ENCODE results near the gene TEAD3.

TEAD3 gene

DNA sequence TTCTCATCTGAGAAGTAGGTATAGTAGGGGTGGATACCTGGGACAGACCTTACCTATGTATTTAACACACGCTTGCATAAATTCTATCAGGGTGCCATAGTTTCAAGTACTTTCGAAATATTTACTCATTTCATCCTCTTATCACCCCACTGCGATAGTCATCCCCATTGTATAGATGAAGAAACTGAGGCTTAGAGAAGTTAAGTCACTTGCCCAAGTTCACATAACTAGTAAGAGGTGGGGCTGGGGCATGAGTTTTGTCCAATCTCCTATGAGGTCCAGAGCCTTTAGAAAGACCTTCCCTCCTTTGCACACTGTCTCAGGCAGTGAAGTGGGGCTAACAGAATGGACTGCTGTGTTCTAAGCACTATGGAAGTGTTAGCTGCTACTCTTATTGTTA lies 9.7 kb upstream of the TEAD3 start:
- Histone ChIP-seq H3K27me3 (ENCODE audit: low read depth) (no peaks in the 10 kb centered on the region), H3K9me3 (no peaks in the 10 kb centered on the region), H3K4me1 (no peaks in the 10 kb centered on the region; the same call in 1 of the 2 replicates), H3K36me3 (replicated peaks) (no peaks in the 10 kb centered on the region), H3K4me3 (no peak overlapping the region)
- DNase-seq (ENCODE audit: low spot score in 2 of 2), result no peak
- in situ Hi-C loops (cut with MboI; ENCODE audit: low sequenced_read_pairs), result no loop called here

DNA sequence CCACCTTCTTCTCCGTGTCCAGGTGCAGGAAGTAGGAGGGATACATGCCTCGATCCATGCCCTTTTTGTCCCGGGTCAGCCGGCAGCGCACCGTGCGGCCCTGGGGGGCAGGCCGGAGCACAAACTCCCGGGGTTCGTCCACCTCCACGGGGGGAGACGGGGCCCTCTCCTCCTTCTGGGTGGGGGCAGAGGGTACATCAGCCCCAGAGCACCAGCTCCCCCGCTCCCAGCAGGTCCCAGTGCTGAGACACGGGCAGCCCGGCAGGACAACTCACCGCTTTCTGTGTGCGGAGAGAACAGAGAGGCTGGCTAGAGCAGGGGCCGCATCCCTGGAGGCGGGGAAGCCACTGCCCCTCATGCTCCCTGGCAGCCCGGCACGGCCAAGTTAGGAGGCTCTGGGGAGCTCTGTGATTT lies 9.1 kb upstream of the TEAD3 start:
- no peaks in the 10 kb centered on the region for H3K9me3 ChIP-seq
- no peak overlapping the region for H3K4me3 ChIP-seq
- no peaks in the 10 kb centered on the region for H3K36me3 ChIP-seq (replicated peaks)
- in situ Hi-C loops (cut with MboI; ENCODE audit: low sequenced_read_pairs), result no loop called here
- no peak for DNase-seq (ENCODE audit: low spot score in 2 of 2)
- H3K27me3 ChIP-seq (ENCODE audit: low read depth), result no peaks in the 10 kb centered on the region
- H3K4me1 ChIP-seq, result no peaks in the 10 kb centered on the region; the same call in 1 of the 2 replicates

DNA sequence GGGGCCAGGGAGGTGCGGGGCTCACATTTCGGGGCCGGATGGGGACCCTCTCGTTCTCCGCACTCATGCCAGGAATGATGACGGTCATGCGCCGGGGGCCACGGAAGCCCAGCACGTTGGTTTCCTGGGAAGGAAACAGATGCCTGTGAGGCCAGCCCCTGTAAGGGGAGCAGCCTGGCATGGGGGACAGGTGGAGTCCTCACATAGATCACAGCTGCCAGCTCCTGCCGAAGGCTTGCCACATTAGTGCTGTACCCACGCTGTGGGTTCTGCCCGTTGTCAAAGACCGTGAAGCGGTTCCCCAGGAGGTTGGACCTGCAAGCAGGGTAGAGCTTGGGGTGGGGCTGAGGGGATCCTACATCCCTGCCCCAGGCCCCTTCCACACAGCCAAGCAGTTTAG lies 6.7 kb upstream of the TEAD3 start:
- in situ Hi-C loops (cut with MboI; ENCODE audit: low sequenced_read_pairs), result no loop called here
- DNase-seq (ENCODE audit: low spot score in 2 of 2), result no peak
- Histone ChIP-seq H3K9me3 (no peaks in the 10 kb centered on the region), H3K36me3 (replicated peaks) (no peaks in the 10 kb centered on the region), H3K4me3 (no peak overlapping the region), H3K27me3 (ENCODE audit: low read depth) (no peaks in the 10 kb centered on the region), H3K4me1 (no peaks in the 10 kb centered on the region; the same call in 1 of the 2 replicates)

DNA sequence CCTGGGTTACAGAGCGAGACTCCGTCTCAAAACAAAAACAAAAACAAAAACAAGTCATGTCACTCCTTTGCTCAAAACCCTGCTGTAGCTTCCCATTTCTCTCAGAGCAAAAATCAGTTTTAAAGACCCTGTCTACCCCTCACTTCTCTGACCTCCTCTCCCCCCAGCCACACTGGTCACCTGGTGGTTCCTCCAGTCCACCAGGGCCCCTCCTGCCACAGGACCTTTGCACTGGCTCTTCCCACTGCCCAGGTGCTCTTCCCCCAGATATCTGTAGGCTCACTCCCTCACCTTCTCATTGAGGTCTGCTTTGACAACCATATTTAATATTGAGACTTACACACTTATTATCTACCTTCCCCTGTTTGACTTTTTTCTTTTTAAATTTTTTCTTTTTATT lies 4.9 kb upstream of the TEAD3 start:
- no peak overlapping the region for H3K4me3 ChIP-seq
- in situ Hi-C loops (cut with MboI; ENCODE audit: low sequenced_read_pairs), result no loop called here
- H3K4me1 ChIP-seq, result peaks cover 4% of the 10 kb centered on the region

DNA sequence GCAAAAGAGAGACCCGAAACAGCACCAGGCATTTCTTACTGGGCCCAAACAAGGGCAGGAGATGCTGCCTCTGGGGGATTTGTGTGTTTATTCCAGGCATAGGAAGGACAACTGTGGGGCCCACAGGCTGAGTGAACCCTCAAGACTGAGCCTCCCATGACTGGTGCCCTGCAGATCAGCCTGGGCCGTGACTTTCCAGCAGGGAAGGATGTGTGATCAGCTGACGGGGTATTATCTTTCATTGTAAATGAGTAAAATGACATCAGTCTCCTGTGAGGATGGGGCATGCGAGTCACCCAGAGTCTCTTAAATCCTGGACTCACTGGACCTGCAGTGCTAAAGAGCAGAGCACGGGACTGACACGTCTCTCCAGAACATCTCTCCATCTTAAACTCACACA lies 3.9 kb upstream of the TEAD3 start:
- no peak overlapping the region for H3K4me3 ChIP-seq
- H3K9me3 ChIP-seq, result no peaks in the 10 kb centered on the region
- no peaks in the 10 kb centered on the region for H3K36me3 ChIP-seq (replicated peaks)
- in situ Hi-C loops (cut with MboI; ENCODE audit: low sequenced_read_pairs), result no loop called here
- H3K27me3 ChIP-seq (ENCODE audit: low read depth), result no peaks in the 10 kb centered on the region
- no peak for DNase-seq (ENCODE audit: low spot score in 2 of 2)
- H3K4me1 ChIP-seq, result peaks cover 4% of the 10 kb centered on the region

More for the DNA sequence above, 4.9 kb upstream of the TEAD3 start:
- no peaks in the 10 kb centered on the region for H3K27me3 ChIP-seq (ENCODE audit: low read depth)
- H3K36me3 ChIP-seq (replicated peaks), result no peaks in the 10 kb centered on the region
- no peaks in the 10 kb centered on the region for H3K9me3 ChIP-seq
- no peak for DNase-seq (ENCODE audit: low spot score in 2 of 2)

DNA sequence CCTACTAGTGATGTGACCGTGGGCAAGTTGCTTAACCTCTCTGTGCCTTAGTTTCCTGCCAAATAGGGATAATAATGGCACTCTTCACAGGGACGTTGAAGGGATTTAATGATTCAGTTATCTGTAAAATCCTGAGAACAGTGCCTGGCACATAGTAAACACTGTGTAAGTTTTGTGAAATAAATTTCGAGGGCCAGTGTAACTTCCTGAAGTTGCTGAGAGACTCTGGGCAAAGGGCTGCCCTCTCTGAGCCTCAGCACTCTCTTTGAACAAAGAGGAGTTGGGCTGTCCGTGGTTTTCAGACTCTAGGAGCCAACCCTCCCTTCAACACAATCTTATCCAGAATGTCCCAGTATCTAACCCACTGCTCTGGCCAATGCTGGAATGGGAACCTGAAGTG lies 2.5 kb upstream of the TEAD3 start:
- Histone ChIP-seq H3K9me3 (no peaks in the 10 kb centered on the region), H3K27me3 (ENCODE audit: low read depth) (no peaks in the 10 kb centered on the region), H3K4me3 (no peak overlapping the region), H3K36me3 (replicated peaks) (no peaks in the 10 kb centered on the region), H3K4me1 (peaks cover 4% of the 10 kb centered on the region)
- in situ Hi-C loops (cut with MboI; ENCODE audit: low sequenced_read_pairs), result no loop called here
- no peak for DNase-seq (ENCODE audit: low spot score in 2 of 2)

DNA sequence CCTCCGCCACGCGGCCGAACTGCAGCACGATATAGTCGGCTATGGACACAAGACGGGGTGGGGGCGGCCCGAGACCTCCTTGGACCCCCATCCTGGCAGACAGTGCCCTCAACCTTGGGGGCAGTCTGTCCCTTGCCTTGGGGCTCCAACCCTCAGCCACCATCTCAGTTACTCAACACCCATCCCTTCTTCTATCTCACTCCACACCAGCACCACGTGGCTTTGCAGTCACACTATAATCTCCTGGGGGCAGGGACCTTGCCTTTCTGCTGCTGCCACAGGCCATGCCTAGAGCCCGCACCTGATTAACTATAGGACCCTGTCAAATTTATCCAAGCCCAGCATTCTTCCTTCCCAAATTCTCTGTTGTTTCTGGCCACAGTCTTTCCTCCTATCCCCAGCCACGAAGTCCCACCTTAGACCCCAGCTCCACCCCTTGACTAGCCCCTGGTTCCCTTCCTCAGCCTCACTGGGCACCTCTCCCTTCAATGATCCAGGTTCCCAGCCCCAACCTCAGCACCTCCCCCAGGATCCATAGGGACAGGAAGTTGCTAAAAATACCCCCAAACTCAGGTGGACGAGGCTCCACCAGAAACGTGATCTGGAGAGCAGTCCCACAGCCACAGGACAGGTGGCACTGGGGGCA lies 1.7 kb upstream of the TEAD3 start:
- Histone ChIP-seq H3K4me3 (no peak overlapping the region), H3K4me1 (peaks cover 4% of the 10 kb centered on the region), H3K27me3 (ENCODE audit: low read depth) (no peaks in the 10 kb centered on the region), H3K36me3 (replicated peaks) (no peaks in the 10 kb centered on the region), H3K9me3 (no peaks in the 10 kb centered on the region)
- in situ Hi-C loops (cut with MboI; ENCODE audit: low sequenced_read_pairs), result no loop called here
- no peak for DNase-seq (ENCODE audit: low spot score in 2 of 2)

DNA sequence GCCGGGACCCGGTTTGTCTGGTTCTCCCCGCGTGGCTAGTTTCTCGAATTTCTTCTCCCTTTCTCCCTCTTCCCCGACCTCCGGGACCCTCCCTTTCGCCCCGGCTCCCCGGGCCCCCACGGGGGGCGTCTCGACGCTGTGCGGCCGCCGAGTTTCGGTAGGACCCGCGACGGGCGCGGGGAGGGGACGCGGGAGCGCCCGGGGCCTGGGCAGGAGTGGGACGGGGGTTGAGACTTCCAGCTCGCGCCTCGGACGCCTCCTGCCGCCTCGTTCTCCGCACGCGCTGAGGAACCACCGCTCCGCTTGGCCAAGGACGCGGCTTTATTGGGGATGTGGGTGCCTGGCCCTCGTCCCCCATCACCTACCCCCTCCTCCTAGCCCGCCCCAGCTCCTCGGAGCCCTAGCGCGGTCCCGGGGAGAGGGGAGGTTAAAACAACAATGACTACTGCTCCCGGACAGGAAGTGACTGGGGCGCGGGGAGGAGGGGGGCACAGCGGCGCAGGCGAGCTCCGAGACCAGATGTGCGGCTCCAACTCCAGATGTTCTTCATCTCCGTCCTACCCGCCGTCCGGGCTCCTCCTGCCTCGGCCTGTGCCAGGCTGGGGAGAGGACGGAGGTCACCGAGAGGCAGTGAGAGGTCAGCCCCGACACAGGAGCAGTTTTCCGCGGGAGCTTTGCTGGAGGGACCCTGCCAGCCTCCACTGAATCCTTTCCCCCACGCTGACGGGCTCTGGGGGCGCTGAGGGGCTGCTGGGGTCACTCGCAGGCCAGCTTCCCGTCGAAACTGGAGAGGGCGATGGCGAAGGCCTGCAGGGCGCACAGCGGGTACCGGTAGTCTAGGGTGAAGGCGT lies 917 bp upstream of the TEAD3 start:
- peak in 1 of 2 experiments; percentile 59 for DNase-seq (ENCODE audit: low spot score in 2 of 2)
- Histone ChIP-seq H3K4me1 (peaks cover 4% of the 10 kb centered on the region), H3K4me3 (peak overlapping the region; percentile 43), H3K27me3 (ENCODE audit: low read depth) (no peaks in the 10 kb centered on the region), H3K36me3 (replicated peaks) (no peaks in the 10 kb centered on the region), H3K9me3 (no peaks in the 10 kb centered on the region)
- in situ Hi-C loops (cut with MboI; ENCODE audit: low sequenced_read_pairs), result no loop called here

DNA sequence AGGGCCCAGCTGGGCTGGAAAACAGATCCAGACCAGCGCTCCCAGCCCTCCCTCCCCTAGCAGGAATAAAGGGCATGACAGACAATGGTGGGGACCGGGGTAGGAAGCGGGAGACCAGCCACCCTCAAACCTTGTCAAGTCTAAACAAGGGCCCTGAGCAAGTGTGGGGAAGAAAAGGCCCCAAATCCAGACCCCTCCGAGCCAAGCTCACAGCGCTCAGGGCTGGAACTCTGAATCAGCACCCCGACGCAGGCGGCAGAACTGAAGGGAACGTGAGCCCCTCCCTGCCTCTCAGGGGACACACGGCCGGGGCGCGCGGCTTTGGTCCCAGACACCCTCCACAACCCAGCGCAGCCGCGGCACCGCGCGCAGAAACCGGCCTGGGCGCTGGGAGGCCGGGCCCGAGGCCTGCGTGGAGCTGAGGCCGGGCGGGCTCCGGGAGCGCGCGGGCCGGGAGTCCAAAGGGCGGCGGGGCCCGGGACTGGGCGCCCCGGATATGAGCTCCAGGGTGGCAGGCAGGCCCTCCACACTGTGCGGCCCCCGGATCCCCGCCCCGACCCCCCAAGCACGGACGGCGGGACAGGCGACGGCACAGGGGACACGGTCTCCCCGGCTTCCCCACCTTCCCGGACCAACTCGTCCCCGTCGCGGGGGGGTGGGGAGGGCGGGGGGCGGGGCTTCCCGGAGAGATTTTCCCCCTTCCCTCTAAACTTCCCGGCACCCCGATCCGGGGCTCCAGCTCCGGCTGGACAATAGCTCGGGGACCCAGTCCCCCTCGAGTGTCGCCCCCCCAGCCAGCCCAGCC lies 641 bp downstream of the TEAD3 start:
- H3K9me3 ChIP-seq, result no peaks in the 10 kb centered on the region
- no peaks in the 10 kb centered on the region for H3K36me3 ChIP-seq (replicated peaks)
- H3K4me1 ChIP-seq, result peaks cover 4% of the 10 kb centered on the region
- no peaks in the 10 kb centered on the region for H3K27me3 ChIP-seq (ENCODE audit: low read depth)
- DNase-seq (ENCODE audit: low spot score in 2 of 2), result peak in 1 of 2 experiments; percentile 31
- in situ Hi-C loops (cut with MboI; ENCODE audit: low sequenced_read_pairs), result no loop called here
- H3K4me3 ChIP-seq, result peak overlapping the region; percentile 55

DNA sequence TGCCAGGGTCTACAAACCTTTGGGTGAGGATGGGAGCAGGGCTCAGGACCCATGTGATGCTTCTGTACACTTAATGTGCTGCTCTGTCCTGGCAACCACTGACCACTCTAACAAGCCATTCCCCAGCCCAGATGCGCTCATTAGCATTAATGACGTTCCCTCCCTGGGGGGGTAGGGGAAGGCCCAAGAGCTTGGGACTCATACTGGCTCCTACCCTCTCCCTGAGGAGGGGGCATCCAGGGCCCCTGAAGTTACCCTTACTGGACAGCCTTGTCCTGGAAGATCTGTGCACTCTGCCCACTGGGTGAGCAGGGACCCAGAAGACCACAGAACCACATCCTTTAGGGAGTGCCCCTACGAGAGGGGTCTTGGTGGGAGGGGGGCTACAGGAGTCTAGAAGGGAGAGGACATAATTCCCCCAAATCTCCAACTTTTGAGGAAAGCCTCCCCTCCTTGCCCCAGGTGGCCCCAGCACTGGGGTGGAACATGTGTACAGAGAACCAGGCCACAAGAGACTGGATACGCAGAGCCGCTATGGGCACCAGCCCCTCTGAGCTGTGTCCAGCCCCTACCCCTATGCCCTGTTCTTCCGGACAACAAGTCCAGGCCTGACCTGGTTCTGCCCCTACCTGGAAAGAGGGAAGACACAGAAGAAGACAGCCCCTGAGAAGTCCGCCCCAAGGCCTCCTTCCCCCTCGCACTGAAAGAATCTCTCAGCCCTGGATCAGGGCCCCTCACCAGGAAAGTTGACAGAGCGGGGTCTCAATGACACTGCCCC lies 1.4 kb downstream of the TEAD3 start:
- Histone ChIP-seq H3K27me3 (ENCODE audit: low read depth) (no peaks in the 10 kb centered on the region), H3K9me3 (no peaks in the 10 kb centered on the region), H3K4me3 (peak overlapping the region; percentile 55), H3K36me3 (replicated peaks) (no peaks in the 10 kb centered on the region), H3K4me1 (peaks cover 4% of the 10 kb centered on the region)
- DNase-seq (ENCODE audit: low spot score in 2 of 2), result no peak
- in situ Hi-C loops (cut with MboI; ENCODE audit: low sequenced_read_pairs), result no loop called here

DNA sequence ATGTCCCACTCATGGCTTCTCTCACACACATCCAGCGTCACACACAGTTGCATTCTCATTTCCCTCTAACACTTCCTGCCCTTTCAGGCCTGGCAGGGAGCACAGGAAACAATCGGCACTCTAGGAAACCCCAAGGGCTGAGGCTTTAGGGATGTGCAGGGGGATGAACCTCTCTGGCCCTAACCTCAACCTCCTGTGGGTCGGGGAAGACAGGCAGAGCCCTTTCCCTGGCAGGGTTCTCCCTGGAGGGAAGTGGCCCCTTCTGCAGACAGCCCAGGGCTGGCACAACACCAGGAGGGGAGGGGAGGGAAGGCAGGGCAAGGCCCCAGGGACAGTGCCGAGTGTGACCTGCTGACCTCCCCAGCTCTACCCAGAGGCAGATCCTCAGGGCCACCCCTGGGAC lies 2.7 kb downstream of the TEAD3 start:
- no peaks in the 10 kb centered on the region for H3K36me3 ChIP-seq (replicated peaks)
- in situ Hi-C loops (cut with MboI; ENCODE audit: low sequenced_read_pairs), result no loop called here
- DNase-seq (ENCODE audit: low spot score in 2 of 2), result no peak
- peaks cover 4% of the 10 kb centered on the region for H3K4me1 ChIP-seq
- H3K9me3 ChIP-seq, result no peaks in the 10 kb centered on the region
- no peak overlapping the region for H3K4me3 ChIP-seq
- no peaks in the 10 kb centered on the region for H3K27me3 ChIP-seq (ENCODE audit: low read depth)

DNA sequence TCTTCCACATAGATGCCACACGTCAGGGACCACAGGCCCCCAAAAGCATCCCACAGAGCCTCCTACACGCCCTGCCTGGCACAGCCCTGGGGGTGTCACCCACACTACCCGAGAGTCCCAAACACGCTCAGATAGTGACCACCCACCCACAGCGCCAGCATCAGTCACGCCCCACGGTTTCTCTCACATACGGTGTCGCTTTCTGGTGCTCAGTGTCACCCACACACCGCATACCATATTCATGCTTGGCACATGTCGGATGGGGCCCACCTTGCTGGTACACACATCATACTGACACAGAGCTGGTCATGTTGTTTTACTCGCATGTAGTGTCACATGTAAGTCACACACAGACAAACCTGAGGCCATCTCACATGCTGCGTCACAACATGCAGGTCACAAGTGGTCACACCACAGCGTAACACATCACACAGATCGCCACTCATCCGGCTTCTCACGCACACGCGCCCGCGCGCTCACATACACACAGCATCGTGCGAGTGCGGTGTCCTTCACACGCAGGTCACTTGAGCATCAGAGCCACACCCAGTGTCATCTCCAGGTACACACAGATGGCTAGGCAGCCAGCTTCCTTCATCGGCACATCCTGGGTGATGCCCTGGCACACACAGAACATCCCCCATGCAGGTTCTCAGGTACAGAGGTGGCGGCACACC lies 3.4 kb downstream of the TEAD3 start:
- in situ Hi-C loops (cut with MboI; ENCODE audit: low sequenced_read_pairs), result no loop called here
- no peaks in the 10 kb centered on the region for H3K27me3 ChIP-seq (ENCODE audit: low read depth)
- H3K4me3 ChIP-seq, result no peak overlapping the region
- peaks cover 4% of the 10 kb centered on the region for H3K4me1 ChIP-seq
- no peak for DNase-seq (ENCODE audit: low spot score in 2 of 2)
- H3K36me3 ChIP-seq (replicated peaks), result no peaks in the 10 kb centered on the region
- no peaks in the 10 kb centered on the region for H3K9me3 ChIP-seq

DNA sequence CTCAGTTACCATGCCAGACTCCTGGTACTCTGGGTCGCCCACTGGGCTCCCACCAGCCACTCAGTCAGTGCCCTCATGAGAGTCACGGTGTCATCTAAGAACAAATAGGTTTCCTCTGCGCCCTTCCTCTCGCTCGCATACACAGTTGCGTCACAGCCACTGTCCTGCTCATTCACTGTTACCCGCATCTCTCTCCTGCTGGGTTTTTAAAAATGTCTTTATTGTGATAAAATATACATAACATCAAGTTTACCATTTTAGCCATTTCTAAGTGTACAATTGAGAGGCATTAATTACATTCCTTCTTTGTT lies 4.0 kb downstream of the TEAD3 start:
- Histone ChIP-seq H3K4me3 (no peak overlapping the region), H3K36me3 (replicated peaks) (no peaks in the 10 kb centered on the region), H3K27me3 (ENCODE audit: low read depth) (no peaks in the 10 kb centered on the region), H3K9me3 (no peaks in the 10 kb centered on the region), H3K4me1 (peaks cover 3% of the 10 kb centered on the region)
- in situ Hi-C loops (cut with MboI; ENCODE audit: low sequenced_read_pairs), result no loop called here
- no peak for DNase-seq (ENCODE audit: low spot score in 2 of 2)
